Stimulated activated CD8-positive, alpha-beta memory T cell treated with anti-CD3 and anti-CD28 coated beads, Interleukin-4, amount 100 ng/mL, for 24 hours (primary cell): ENCODE data around the gene SLC35E2B.

Experiments
- DNase-seq: peaks from one replicate; pipeline ENCODE4 v3.0.0-alpha.2; 2020; ENCODE audit warnings: low read depth

SLC35E2B gene

DNA sequence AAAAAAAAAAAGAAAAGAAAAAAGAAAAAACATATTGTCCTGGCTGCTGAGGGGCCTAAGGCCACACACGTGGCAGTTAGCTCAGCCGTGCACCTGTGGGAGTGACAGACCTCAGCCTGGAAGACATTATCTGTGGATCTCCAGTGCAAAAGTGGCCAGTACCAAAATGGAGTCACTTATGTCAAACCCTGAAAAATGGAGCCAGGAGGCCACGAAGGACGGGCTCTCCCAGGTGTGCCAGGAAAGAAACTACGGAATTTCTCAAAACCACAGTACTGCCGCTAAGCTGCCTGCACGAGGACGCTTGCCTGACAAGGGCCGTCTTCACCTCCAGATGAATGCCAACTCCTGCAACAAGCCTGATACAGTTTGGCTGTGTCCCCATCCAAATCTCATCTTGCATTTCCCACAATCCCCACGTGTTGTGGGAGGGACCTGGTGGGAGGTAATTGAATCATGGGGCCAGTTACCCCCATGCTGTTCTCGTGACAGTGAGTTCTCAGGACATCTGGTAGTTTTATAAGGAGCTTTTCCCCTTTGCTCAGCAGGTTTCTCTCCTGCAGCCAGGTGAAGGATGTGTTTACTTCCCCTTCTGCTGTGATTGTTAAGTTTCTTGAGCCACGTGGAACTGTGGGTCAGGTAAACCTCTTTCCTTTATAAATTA, 82.6 kb downstream of the SLC35E2B start:
- no peak for DNase-seq
